ENCODE results near the gene ARPC1A.
"Not testable (repeated sequence)": the region's sequence is repeated elsewhere in the genome, so short reads cannot be mapped to it uniquely, and the experiment has no call there.

ARPC1A gene

DNA sequence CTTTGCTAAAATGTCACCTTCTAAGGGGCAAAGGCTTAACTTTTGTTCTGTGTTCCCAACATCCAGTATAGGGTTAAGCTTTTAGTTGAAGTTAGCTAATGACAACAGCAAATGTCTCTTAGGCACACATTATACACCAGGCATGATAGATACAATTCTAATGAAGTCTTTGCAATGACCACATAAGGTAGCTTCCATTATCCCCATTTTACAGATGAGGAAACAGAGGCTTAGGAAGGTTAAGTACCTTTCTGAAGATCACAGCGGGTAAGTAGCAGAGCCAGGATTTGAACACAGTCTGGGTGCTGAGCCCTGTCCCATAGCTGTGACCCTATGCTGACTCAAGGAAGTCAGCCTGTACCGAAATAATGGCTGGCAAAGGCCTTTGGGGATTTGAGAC is 84.9 kb downstream of the ARPC1A start:
- DNase-seq (ENCODE audit: low spot score): no peak

DNA sequence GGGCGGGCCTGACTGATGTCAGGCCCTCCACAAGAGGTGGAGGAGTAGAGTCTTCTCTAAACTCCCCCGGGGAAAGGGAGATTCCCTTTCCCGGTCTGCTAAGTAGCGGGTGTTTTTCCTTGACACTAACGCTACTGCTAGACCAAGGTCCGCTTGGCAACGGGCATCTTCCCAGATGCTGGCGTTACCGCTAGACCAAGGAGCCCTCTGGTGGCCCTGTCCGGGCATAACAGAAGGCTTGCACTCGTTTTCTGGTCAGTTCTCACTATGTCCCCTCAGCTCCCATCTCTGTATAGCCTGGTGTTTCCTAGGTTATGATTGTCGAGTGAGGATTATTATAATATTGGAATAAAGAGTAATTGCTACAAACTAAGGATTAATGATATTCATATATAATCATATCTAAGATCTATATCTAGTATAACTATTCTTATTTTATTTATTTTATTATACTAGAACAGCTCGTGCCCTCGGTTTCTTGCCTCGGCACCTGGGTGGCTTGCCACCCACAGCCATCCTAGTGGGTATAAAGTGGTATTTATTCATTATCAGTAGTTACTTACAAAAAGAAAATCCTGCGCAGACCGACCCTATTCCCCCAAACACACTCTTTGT is 89.9 kb downstream of the ARPC1A start:
- not testable (repeated sequence) for DNase-seq (ENCODE audit: low spot score)
